GM19395 (cell line): ENCODE results near the gene RAD9A.

Experiments used
- ATAC-seq: cut with Tn5 transposase; IDR thresholded peaks from one replicate; pipeline ENCODE4 v1.9.1; 2021; ENCODE audit warnings: mild to moderate bottlenecking, moderate library complexity; ENCODE audit not compliant: unreplicated experiment

The RAD9A gene

GRCh38 chr11:67391304-67392182 lies at the start of gene RAD9A:
TSS of gene RAD9A (plus strand) at chr11:67391986. CDS start at chr11:67392045, 59 bp downstream.
- ATAC-seq = peak; percentile 57

- no peak for ATAC-seq
These were observed 47.5 kb upstream of the RAD9A start for GRCh38 chr11:67344264-67344663.

- no peak for ATAC-seq
These were observed 46.4 kb upstream of the RAD9A start for GRCh38 chr11:67345247-67345919.

- no peak for ATAC-seq
These were observed 45.6 kb upstream of the RAD9A start for GRCh38 chr11:67345920-67346819.

GRCh38 chr11:67347964-67348749 lies 43.6 kb upstream of the RAD9A start:
- no peak for ATAC-seq

GRCh38 chr11:67349036-67349435 lies 42.8 kb upstream of the RAD9A start:
- no peak for ATAC-seq

GRCh38 chr11:67349457-67349856 lies 42.3 kb upstream of the RAD9A start:
- no peak for ATAC-seq

GRCh38 chr11:67349928-67350465 lies 41.8 kb upstream of the RAD9A start:
- no peak for ATAC-seq

GRCh38 chr11:67351275-67352005 lies 40.3 kb upstream of the RAD9A start:
- no peak for ATAC-seq

- peak; percentile 24 for ATAC-seq
These were observed 39.1 kb upstream of the RAD9A start for GRCh38 chr11:67352546-67353316.

- ATAC-seq = peak; percentile 74
These were observed 38.3 kb upstream of the RAD9A start, which contains the start of gene POLD4 for GRCh38 chr11:67353317-67354074. TSS of gene POLD4 (minus strand) at chr11:67353546. CDS start at chr11:67353399, 147 bp downstream.

GRCh38 chr11:67354075-67355022 lies 37.4 kb upstream of the RAD9A start:
- no peak for ATAC-seq

- no peak for ATAC-seq
These were observed 36.6 kb upstream of the RAD9A start for GRCh38 chr11:67355023-67355793.

- ATAC-seq = no peak
These were observed 35.9 kb upstream of the RAD9A start for GRCh38 chr11:67355794-67356386.

GRCh38 chr11:67356387-67356863 lies 35.4 kb upstream of the RAD9A start:
- no peak for ATAC-seq
